ENCODE measurements around the gene RUBCNL. TPM values are rescaled to one million over a fixed set of nuclear protein-coding genes. Genes with fewer than 3 reads are reported as not detected.

Gene RUBCNL
- total and polyA plus RNA-seq, 2 of the 8 experiments (the other 6 are each of a cell fraction or from before 2014, with no cell fraction given): 2.6 to 4.9 TPM

GRCh38 chr13:46345398-46345797 is 41.7 kb downstream of the RUBCNL start:
- no peaks in the 10 kb centered on the region for H3K9me3 ChIP-seq (ENCODE audit: insufficient read depth in 2 of 2, low read depth in 1 of 2, low read length in 1 of 2)
- no peak overlapping the region for H4K8ac ChIP-seq (ENCODE audit: extremely low read depth, insufficient read depth, low read length)
- no peaks in the 10 kb centered on the region for H3K36me3 ChIP-seq (ENCODE audit: control insufficient read depth in 2 of 4, insufficient read depth in 4 of 4, low read length in 3 of 4)
- no peaks in the 10 kb centered on the region for H3K79me2 ChIP-seq (ENCODE audit: control insufficient read depth in 1 of 2, insufficient read depth in 2 of 2, low read length in 2 of 2)
- H2AFZ ChIP-seq (ENCODE audit: low read length): no peak overlapping the region
- no peak overlapping the region for H2AK5ac ChIP-seq (ENCODE audit: low read depth, low read length)
- no peak overlapping the region for H3K23ac ChIP-seq (ENCODE audit: insufficient read length)
- no peak overlapping the region for H4K91ac ChIP-seq (replicated peaks; ENCODE audit: insufficient read length, low read length)
- H3K9ac ChIP-seq (replicated peaks in 1 of 4; ENCODE audit: extremely low read depth in 1 of 4, low read depth in 3 of 4, low read length in 3 of 4): no peak overlapping the region
- no peak overlapping the region for H4K5ac ChIP-seq (ENCODE audit: insufficient read length, low read depth, low read length)
- ChIA-PET POLR2A (ENCODE audit: partially characterized antibody) (no interaction called here), CTCF (ENCODE audit: partially characterized antibody) (interaction anchor here (1.2 to 1.8 kb wide), 2 partner anchors 24 to 42 kb away, joined by 4 to 7 read pairs; partner anchors contain the start of gene RUBCNL)
- H2BK15ac ChIP-seq (ENCODE audit: low read length): no peak overlapping the region
- no peak overlapping the region for H3K14ac ChIP-seq (ENCODE audit: insufficient read length)
- no peak overlapping the region for H3K27ac ChIP-seq (ENCODE audit: low read depth, low read length)
- H2BK20ac ChIP-seq (ENCODE audit: low read length): no peak overlapping the region
- no peak overlapping the region for H2BK12ac ChIP-seq (ENCODE audit: low read depth, low read length)
- H3K56ac ChIP-seq (replicated peaks; ENCODE audit: insufficient read length, low read depth, low read length): no peak overlapping the region
- H3K23me2 ChIP-seq (ENCODE audit: low read depth, low read length): no peaks in the 10 kb centered on the region
- no peak overlapping the region for H2BK5ac ChIP-seq (ENCODE audit: low read depth, low read length)
- no peak overlapping the region for H2BK120ac ChIP-seq (replicated peaks; ENCODE audit: low read depth, low read length)
- H3K18ac ChIP-seq (ENCODE audit: extremely low read depth, low read length): no peak overlapping the region
- no peak overlapping the region for H3K4me2 ChIP-seq (ENCODE audit: insufficient read depth in 1 of 2, low read depth in 2 of 2, low read length in 2 of 2)
- no peaks in the 10 kb centered on the region for H4K20me1 ChIP-seq (replicated peaks in 1 of 2; ENCODE audit: control insufficient read depth in 1 of 2, insufficient read depth in 2 of 2, low read length in 2 of 2)
- 75% methylated on average over 3 of the region's 5 CpGs; no CpG with 5 or more reads in 1 of the 2 experiments for WGBS, 2 experiments (ENCODE audit: extremely low coverage in 1 of 2, insufficient coverage in 1 of 2, insufficient read length in 1 of 2, insufficient replicate concordance in 2 of 2, low coverage in 1 of 2, low lambda C conversion rate in 2 of 2, missing lambda C conversion rate in 1 of 2)
- H3K27me3 ChIP-seq (replicated peaks in 1 of 4; ENCODE audit: control insufficient read depth in 3 of 4, extremely low read depth in 1 of 4, insufficient read depth in 3 of 4, low read length in 3 of 4): no peaks in the 10 kb centered on the region
- TF ChIP-seq CTCF (IDR thresholded peaks at IDR 0.05; ENCODE audit: control extremely low read depth in 1 of 3, insufficient read depth in 1 of 3, low read depth in 1 of 3, low read length in 3 of 3): no peak
- no peak for TF ChIP-seq KDM1A (IDR thresholded peaks at IDR 0.05; ENCODE audit: borderline replicate concordance, low read length)
- no peak for TF ChIP-seq FOSL1 (IDR thresholded peaks at IDR 0.05; ENCODE audit: insufficient read depth, low read depth, low read length)
- TF ChIP-seq BACH1 (IDR thresholded peaks at IDR 0.05; ENCODE audit: low read length): no peak
- no peak for TF ChIP-seq SIN3A (conservative IDR thresholded peaks at IDR 0.05 in 1 of 2, IDR thresholded peaks at IDR 0.05 in 1 of 2; ENCODE audit: low read depth in 1 of 2, low read length in 2 of 2)
- TF ChIP-seq SAP30 (IDR thresholded peaks at IDR 0.05; ENCODE audit: insufficient read depth, insufficient replicate concordance, low read length): no peak
- no peak for TF ChIP-seq MAFK (IDR thresholded peaks at IDR 0.05; ENCODE audit: low read depth, low read length)
- TF ChIP-seq CEBPB (IDR thresholded peaks at IDR 0.05; ENCODE audit: low read depth, low read length): no peak
- TF ChIP-seq MAX (IDR thresholded peaks at IDR 0.05): no peak
- TF ChIP-seq SIX5 (IDR thresholded peaks at IDR 0.05; ENCODE audit: low read depth, low read length): no peak
- TF ChIP-seq RXRA (IDR thresholded peaks at IDR 0.05; ENCODE audit: insufficient read depth, low read depth, low read length): no peak
- H3K4ac ChIP-seq (replicated peaks; ENCODE audit: insufficient read length, low read depth, low read length): no peak overlapping the region
- no peaks in the 10 kb centered on the region for H3K79me1 ChIP-seq (ENCODE audit: low read depth, low read length)
- no peaks in the 10 kb centered on the region for H3K4me1 ChIP-seq (replicated peaks in 1 of 4; ENCODE audit: control insufficient read depth in 3 of 4, insufficient read depth in 4 of 4, low read length in 3 of 4)
- H3K4me3 ChIP-seq (ENCODE audit: extremely low read depth in 1 of 4, insufficient read depth in 2 of 4, low read depth in 3 of 4, low read length in 4 of 4): no peak overlapping the region
- no peak for FAIRE-seq
- DNase-seq (ENCODE audit: low read depth in 1 of 2, low spot score in 2 of 2): no peak

All from H1 (cell line).